Spleen (tissue), 11 donors: ENCODE measurements around the gene KCTD10. TPM values are rescaled to one million over a fixed set of nuclear protein-coding genes. Genes with fewer than 3 reads are reported as not detected.

Source experiments
- DNase-seq: peaks from one replicate; pipeline ENCODE4 v3.0.0-alpha.2; 2020
- H3K27ac ChIP-seq, 8 donors: fragments of 200-600 bp; sonication (generic) in 7 of 8; 1 replicate in 4 of 8; 2 replicates in 4 of 8; pipeline versions ENCODE4 v1.5.0 to v1.8.0; 2016 to 2021; ENCODE audit warnings: inconsistent platforms in 4 of 8, mild to moderate bottlenecking in 4 of 8, moderate library complexity in 1 of 8
- H3K27me3 ChIP-seq, 7 donors: fragments of 200-600 bp; sonication (generic) in 6 of 7; replicated peaks in 1 of 7; 1 replicate in 4 of 7; 2 replicates in 3 of 7; pipeline versions ENCODE4 v1.5.0 to v1.8.0; 2016 to 2021; ENCODE audit warnings: inconsistent platforms in 3 of 7, mild to moderate bottlenecking in 1 of 7
- H3K36me3 ChIP-seq, 6 donors: fragments of 200-600 bp; sonication (generic) in 5 of 6; 1 replicate in 4 of 6; 2 replicates in 2 of 6; pipeline versions ENCODE4 v1.5.0 to v1.8.0; 2016 to 2021; ENCODE audit warnings: inconsistent platforms in 2 of 6
- H3K4me1 ChIP-seq, 6 donors: fragments of 200-600 bp; sonication (generic) in 5 of 6; 1 replicate in 3 of 6; 2 replicates in 3 of 6; pipeline versions ENCODE4 v1.5.0 to v1.8.0; 2016 to 2021; ENCODE audit warnings: inconsistent platforms in 3 of 6
- H3K4me3 ChIP-seq, 8 donors: fragments of 200-600 bp; sonication (generic) in 7 of 8; 1 replicate in 4 of 8; 2 replicates in 4 of 8; pipeline versions ENCODE4 v1.5.0 to v1.8.0; 2016 to 2021; ENCODE audit warnings: inconsistent platforms in 4 of 8, mild to moderate bottlenecking in 4 of 8, moderate library complexity in 2 of 8
- H3K9me3 ChIP-seq, 8 donors: fragments of 200-600 bp; sonication (generic) in 7 of 8; 1 replicate in 4 of 8; 2 replicates in 4 of 8; pipeline versions ENCODE4 v1.5.0 to v1.8.0; 2016 to 2021; ENCODE audit warnings: inconsistent platforms in 4 of 8
- CTCF ChIP-seq, 11 experiments: fragments of 200-600 bp in 7 of 11; fragments of 450-650 bp in 4 of 11; sonication (generic) in 4 of 11; IDR thresholded peaks in 8 of 11; conservative IDR thresholded peaks in 3 of 11; 1 replicate in 7 of 11; 2 replicates in 4 of 11; pipeline versions ENCODE4 v1.4.0 to v1.8.0; 2016 to 2021; ENCODE audit warnings: antibody characterized with exemption in 11 of 11, inconsistent platforms in 4 of 11, mild to moderate bottlenecking in 1 of 11
- POLR2A ChIP-seq, 3 donors: fragments of 450-650 bp; IDR thresholded peaks; one replicate each; pipeline ENCODE4 v1.5.1; 2017; ENCODE audit warnings: antibody characterized with exemption in 3 of 3, mild to moderate bottlenecking in 1 of 3
- POLR2AphosphoS5 ChIP-seq, 3 donors: sonication (generic); formaldehyde crosslinking; IDR thresholded peaks; one replicate each; pipeline ENCODE4 v1.5.1; 2017; ENCODE audit warnings: antibody characterized with exemption in 3 of 3
- WGBS, 5 donors: extraction: QIAGEN DNeasy Blood & Tissue Kit in 3 of 5; methylation state at CpG; one replicate each; pipeline versions ENCODE4 v1.1.5 to v1.1.7; 2013 to 2018; 5-methylcytosine and 5-hydroxymethylcytosine counted together
- intact Hi-C: fragments of 100-400 bp; cut with DNase I; formaldehyde crosslinking; loops from one replicate; pipeline ENCODE4 v1.15.0; 2023; ENCODE audit warnings: low total_unique reads
- polyA plus RNA-seq, 3 donors: library from polyadenylated mRNA; stranded (reverse); fragments of 200-250 nt; gene quantifications; one replicate each; pipeline ENCODE4 v1.2.1, GENCODE V29; 2013
- total RNA-seq, 7 donors: library from RNA; depleted of rRNA in 3 of 7; stranded (reverse); fragments of >200 nt in 3 of 7; fragmentation: NEBNext Ultra II Directional in 4 of 7; extraction: Animal tissue kit (Norgen Biotek cat#: 25700) in 4 of 7; gene quantifications; one replicate each; pipeline versions ENCODE4 v1.1.0 to v1.2.1, GENCODE V29; 2016 to 2021
- donor health status: healthy with polysubstance abuse.
- donor health status: DM: no; HTN: no; CAD: no; lungs with moderate emphysema.
- donor health status: DM: no; HTN: no; CAD: no.
- donor health status: Bipolar disorder and iron deficiency.
- donor health status: healthy.
- donor health status: DM: no; HTN: no; CAD: no.
- donor health status: DM: yes; HTN: yes; CAD: no.

KCTD10 gene
- total and polyA plus RNA-seq, 10 donors, result 10.4 to 72.5 (median 48.1) TPM

GRCh38 chr12:109492371-109492770, 15.3 kb upstream of the KCTD10 start:
- intact Hi-C loops, result no loop called here
- H3K36me3 ChIP-seq, result peaks cover 8 to 100% (median 87%) of the 10 kb centered on the region in 6 donors
- WGBS, 5 donors, result 79 to 97% (median 86%) methylated on average over 5 of the region's 5 CpGs
- no peaks in the 10 kb centered on the region for H3K27me3 ChIP-seq
- no peaks in the 10 kb centered on the region for H3K9me3 ChIP-seq
- TF ChIP-seq CTCF (IDR thresholded peaks at IDR 0.05 in 8 of 11, conservative IDR thresholded peaks at IDR 0.05 in 3 of 11) (no peak), POLR2A (IDR thresholded peaks at IDR 0.05) (no peak), POLR2AphosphoS5 (IDR thresholded peaks at IDR 0.05) (no peak)
- H3K4me3 ChIP-seq, result no peak overlapping the region
- no peaks in the 10 kb centered on the region for H3K4me1 ChIP-seq
- DNase-seq, result no peak
- H3K27ac ChIP-seq, result no peak overlapping the region

- no peaks in the 10 kb centered on the region for H3K9me3 ChIP-seq
- WGBS, 5 donors, result 90 to 99% (median 95%) methylated on average over 4 of the region's 4 CpGs
- intact Hi-C loops, result no loop called here
- no peak overlapping the region for H3K27ac ChIP-seq
- peaks cover 8 to 100% (median 91%) of the 10 kb centered on the region in 6 donors for H3K36me3 ChIP-seq
- H3K4me1 ChIP-seq, result no peaks in the 10 kb centered on the region
- no peak for TF ChIP-seq CTCF (IDR thresholded peaks at IDR 0.05 in 8 of 11, conservative IDR thresholded peaks at IDR 0.05 in 3 of 11)
- no peak for TF ChIP-seq POLR2AphosphoS5 (IDR thresholded peaks at IDR 0.05)
- TF ChIP-seq POLR2A (IDR thresholded peaks at IDR 0.05), result no peak
- H3K27me3 ChIP-seq, result no peaks in the 10 kb centered on the region
- DNase-seq, result no peak
- no peak overlapping the region for H3K4me3 ChIP-seq
These were observed 14.6 kb upstream of the KCTD10 start for GRCh38 chr12:109491671-109492070.

GRCh38 chr12:109489955-109490565, 13.0 kb upstream of the KCTD10 start:
- Histone ChIP-seq H3K27me3 (no peaks in the 10 kb centered on the region), H3K36me3 (peaks cover 18 to 100% (median 96%) of the 10 kb centered on the region in 6 donors), H3K4me1 (no peaks in the 10 kb centered on the region), H3K9me3 (no peaks in the 10 kb centered on the region), H3K27ac (no peak overlapping the region), H3K4me3 (no peak overlapping the region)
- intact Hi-C loops, result no loop called here
- no peak for DNase-seq
- TF ChIP-seq POLR2AphosphoS5 (IDR thresholded peaks at IDR 0.05), result no peak
- TF ChIP-seq CTCF (IDR thresholded peaks at IDR 0.05 in 8 of 11, conservative IDR thresholded peaks at IDR 0.05 in 3 of 11), result no peak
- no peak for TF ChIP-seq POLR2A (IDR thresholded peaks at IDR 0.05)
- 82 to 94% (median 87%) methylated on average over 1 of the region's 1 CpG for WGBS, 5 donors

- Histone ChIP-seq H3K9me3 (no peaks in the 10 kb centered on the region), H3K4me3 (no peak overlapping the region), H3K27ac (no peak overlapping the region), H3K27me3 (no peaks in the 10 kb centered on the region), H3K36me3 (peaks cover 23 to 100% (median 96%) of the 10 kb centered on the region in 6 donors), H3K4me1 (no peaks in the 10 kb centered on the region)
- 93 to 97% (median 96%) methylated on average over 14 of the region's 14 CpGs for WGBS, 5 donors
- TF ChIP-seq CTCF (IDR thresholded peaks at IDR 0.05 in 8 of 11, conservative IDR thresholded peaks at IDR 0.05 in 3 of 11) (no peak), POLR2AphosphoS5 (IDR thresholded peaks at IDR 0.05) (no peak), POLR2A (IDR thresholded peaks at IDR 0.05) (no peak)
- intact Hi-C loops, result no loop called here
- no peak for DNase-seq
These were observed 12.2 kb upstream of the KCTD10 start for GRCh38 chr12:109489016-109489954.
